Measurements from ENCODE around the gene A4GALT. TPM values are rescaled to one million over a fixed set of nuclear protein-coding genes. Genes with fewer than 3 reads are reported as not detected.

Gene A4GALT
- total and polyA plus RNA-seq, 2 donors (not counting 3 experiments of a cell fraction or from before 2014, with no cell fraction given): 5.4 to 20.7 TPM

DNA sequence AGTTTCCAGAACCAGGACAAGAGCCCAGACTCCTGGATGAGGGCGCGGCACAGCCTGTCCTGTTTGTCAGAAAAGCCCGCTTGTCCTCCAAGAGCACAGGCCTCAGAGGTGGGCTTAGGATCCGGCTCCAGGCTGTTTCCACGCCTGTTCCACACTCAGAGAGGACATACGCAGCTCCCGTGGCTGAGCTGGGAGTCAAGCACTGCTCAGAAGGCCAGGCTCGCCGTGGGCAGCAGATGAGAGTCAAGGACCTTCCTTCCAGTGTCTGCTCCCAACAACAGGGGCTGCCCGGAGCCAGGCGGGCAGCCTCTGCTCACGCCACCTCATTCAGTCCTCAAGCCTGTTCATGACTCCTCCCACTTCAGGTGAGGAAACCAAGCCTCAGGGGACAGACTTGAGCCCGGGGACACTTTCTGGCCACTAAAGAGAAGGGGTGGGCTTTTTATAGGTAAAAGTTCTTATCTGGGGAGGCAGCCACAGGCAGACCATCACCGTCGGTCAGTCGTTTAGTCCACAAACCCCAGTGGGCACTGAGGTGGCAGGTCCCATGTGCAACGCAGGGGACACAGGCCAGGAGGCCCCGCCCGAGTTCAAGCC lies 75.2 kb downstream of the A4GALT start:
- H3K9ac ChIP-seq (replicated peaks; ENCODE audit: extremely low read depth, insufficient read depth, low read length): no peak overlapping the region

More for the DNA sequence above, 75.2 kb downstream of the A4GALT start:
- no peak overlapping the region for H3K4me3 ChIP-seq (replicated peaks in 1 of 3; ENCODE audit: insufficient read depth in 1 of 3, low read depth in 1 of 3, low read length in 3 of 3)
- no peaks in the 10 kb centered on the region for H3K9me1 ChIP-seq (replicated peaks; ENCODE audit: control insufficient read depth, extremely low read depth, insufficient read depth, low read length)
- ChIA-PET CTCF (no interaction called here), POLR2A (no interaction called here)
- FAIRE-seq (no peak), DNase-seq (ENCODE audit: low read depth, low spot score) (peak; percentile 24)
- dilution Hi-C loops (cut with MboI; ENCODE audit: extremely low pct_ligation_motif_present, low sequenced_read_pairs) (no loop called here), intact Hi-C loops (cut with micrococcal nuclease) (no loop called here)
- H4K20me1 ChIP-seq (replicated peaks; ENCODE audit: control insufficient read depth, extremely low read depth, insufficient read depth, low read length): no peaks in the 10 kb centered on the region
- peaks cover 42% of the 10 kb centered on the region for H3K4me1 ChIP-seq (ENCODE audit: control insufficient read depth, extremely low read depth, insufficient read depth, low read length)
- peaks cover 71% of the 10 kb centered on the region for H3K79me2 ChIP-seq (ENCODE audit: control insufficient read depth, insufficient read depth, low read length)
- no peak overlapping the region for H2AFZ ChIP-seq (ENCODE audit: low read depth, low read length)
- H3K27me3 ChIP-seq (ENCODE audit: control insufficient read depth in 2 of 2, insufficient read depth in 2 of 2, low read length in 2 of 2): no peaks in the 10 kb centered on the region
- no TSS peak for BruUV-seq (replicated peaks)
- H3K4me2 ChIP-seq (ENCODE audit: insufficient read depth, low read length): no peak overlapping the region
- H3K9me3 ChIP-seq (replicated peaks; ENCODE audit: control insufficient read depth, insufficient read depth, low read length): no peaks in the 10 kb centered on the region
- no peak for TF ChIP-seq JUN (IDR thresholded peaks at IDR 0.05; ENCODE audit: borderline replicate concordance, insufficient read depth, insufficient read length, low read depth)
- TF ChIP-seq EZH2 (IDR thresholded peaks at IDR 0.05; ENCODE audit: borderline replicate concordance, low read depth, low read length, severe bottlenecking): no peak
- TF ChIP-seq FOS (IDR thresholded peaks at IDR 0.05; ENCODE audit: borderline replicate concordance, insufficient read depth, low read length): no peak
- no peak for TF ChIP-seq MYC (IDR thresholded peaks at IDR 0.05; ENCODE audit: low read depth, low read length)
- TF ChIP-seq GATA2 (IDR thresholded peaks at IDR 0.05; ENCODE audit: insufficient read depth, insufficient read length, low read depth, low read length): no peak
- TF ChIP-seq POLR2AphosphoS5 (IDR thresholded peaks at IDR 0.05; ENCODE audit: insufficient read depth, low read depth, low read length): no peak
- TF ChIP-seq, protein P1, sequence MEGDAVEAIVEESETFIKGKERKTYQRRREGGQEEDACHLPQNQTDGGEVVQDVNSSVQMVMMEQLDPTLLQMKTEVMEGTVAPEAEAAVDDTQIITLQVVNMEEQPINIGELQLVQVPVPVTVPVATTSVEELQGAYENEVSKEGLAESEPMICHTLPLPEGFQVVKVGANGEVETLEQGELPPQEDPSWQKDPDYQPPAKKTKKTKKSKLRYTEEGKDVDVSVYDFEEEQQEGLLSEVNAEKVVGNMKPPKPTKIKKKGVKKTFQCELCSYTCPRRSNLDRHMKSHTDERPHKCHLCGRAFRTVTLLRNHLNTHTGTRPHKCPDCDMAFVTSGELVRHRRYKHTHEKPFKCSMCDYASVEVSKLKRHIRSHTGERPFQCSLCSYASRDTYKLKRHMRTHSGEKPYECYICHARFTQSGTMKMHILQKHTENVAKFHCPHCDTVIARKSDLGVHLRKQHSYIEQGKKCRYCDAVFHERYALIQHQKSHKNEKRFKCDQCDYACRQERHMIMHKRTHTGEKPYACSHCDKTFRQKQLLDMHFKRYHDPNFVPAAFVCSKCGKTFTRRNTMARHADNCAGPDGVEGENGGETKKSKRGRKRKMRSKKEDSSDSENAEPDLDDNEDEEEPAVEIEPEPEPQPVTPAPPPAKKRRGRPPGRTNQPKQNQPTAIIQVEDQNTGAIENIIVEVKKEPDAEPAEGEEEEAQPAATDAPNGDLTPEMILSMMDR (IDR thresholded peaks at IDR 0.05; ENCODE audit: extremely low read depth in 1 of 2, insufficient read depth in 1 of 2, low read depth in 1 of 2, low read length in 2 of 2): no peak
- H3K36me3 ChIP-seq (ENCODE audit: control insufficient read depth in 2 of 2, extremely low read depth in 1 of 2, insufficient read depth in 2 of 2, low read length in 2 of 2): no peaks in the 10 kb centered on the region
- H3K27ac ChIP-seq (ENCODE audit: insufficient read depth, low read depth, low read length): peak overlapping the region; percentile 25
